Peyer's patch (tissue), 4 donors: ENCODE measurements around the gene CYSTM1.

Experiments used
- POLR2A ChIP-seq, 2 donors: fragments of 450-650 bp; IDR thresholded peaks; one replicate each; pipeline ENCODE4 v1.5.1; 2017; ENCODE audit warnings: antibody characterized with exemption in 2 of 2, mild to moderate bottlenecking in 2 of 2, moderate library complexity in 2 of 2
- TF ChIP-seq, protein P1 (sequence below), 6 experiments: fragments of 450-650 bp in 4 of 6; fragments of 200-600 bp in 2 of 6; sonication (generic) in 1 of 6; IDR thresholded peaks; one replicate each; pipeline ENCODE4 v1.5.1; 2017 to 2019; ENCODE audit warnings: antibody characterized with exemption in 6 of 6, mild to moderate bottlenecking in 3 of 6, moderate library complexity in 1 of 6

DNA sequence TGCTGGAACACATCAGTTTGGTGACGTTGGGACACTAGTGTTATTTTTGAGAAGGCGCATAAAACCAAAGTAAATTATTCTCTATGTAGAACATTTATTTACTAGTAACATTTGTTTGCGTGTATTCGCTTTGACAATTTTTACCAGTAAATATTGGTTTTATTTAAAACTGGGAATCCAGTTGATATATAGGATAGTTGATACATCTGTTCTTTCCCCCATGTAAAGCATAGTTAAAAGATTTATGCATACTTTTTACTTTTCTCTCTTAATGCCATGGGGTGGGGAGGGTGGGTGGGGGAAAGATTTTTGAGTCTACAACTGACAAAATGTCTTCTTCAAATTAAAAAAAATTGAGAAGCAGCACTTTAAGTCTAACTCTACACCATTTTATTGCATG lies 49.4 kb upstream of the CYSTM1 start, which contains the start of gene IGIP:
- TF ChIP-seq, protein P1, sequence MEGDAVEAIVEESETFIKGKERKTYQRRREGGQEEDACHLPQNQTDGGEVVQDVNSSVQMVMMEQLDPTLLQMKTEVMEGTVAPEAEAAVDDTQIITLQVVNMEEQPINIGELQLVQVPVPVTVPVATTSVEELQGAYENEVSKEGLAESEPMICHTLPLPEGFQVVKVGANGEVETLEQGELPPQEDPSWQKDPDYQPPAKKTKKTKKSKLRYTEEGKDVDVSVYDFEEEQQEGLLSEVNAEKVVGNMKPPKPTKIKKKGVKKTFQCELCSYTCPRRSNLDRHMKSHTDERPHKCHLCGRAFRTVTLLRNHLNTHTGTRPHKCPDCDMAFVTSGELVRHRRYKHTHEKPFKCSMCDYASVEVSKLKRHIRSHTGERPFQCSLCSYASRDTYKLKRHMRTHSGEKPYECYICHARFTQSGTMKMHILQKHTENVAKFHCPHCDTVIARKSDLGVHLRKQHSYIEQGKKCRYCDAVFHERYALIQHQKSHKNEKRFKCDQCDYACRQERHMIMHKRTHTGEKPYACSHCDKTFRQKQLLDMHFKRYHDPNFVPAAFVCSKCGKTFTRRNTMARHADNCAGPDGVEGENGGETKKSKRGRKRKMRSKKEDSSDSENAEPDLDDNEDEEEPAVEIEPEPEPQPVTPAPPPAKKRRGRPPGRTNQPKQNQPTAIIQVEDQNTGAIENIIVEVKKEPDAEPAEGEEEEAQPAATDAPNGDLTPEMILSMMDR (IDR thresholded peaks at IDR 0.05), result no peak
- TF ChIP-seq POLR2A (IDR thresholded peaks at IDR 0.05), result no peak
